Tibial artery (tissue), 4 donors: ENCODE results near the gene LSP1.
A peak's percentile ranks its signal among the peaks of the same experiment; 100 is the strongest.

Experiments
- DNase-seq, 2 donors: peaks; one replicate each; pipeline ENCODE4 v3.0.0-alpha.2; 2019
- H3K27ac ChIP-seq, 2 donors: fragments of 200-600 bp; sonication (generic) in 1 of 2; 1 replicate in 1 of 2; 2 replicates in 1 of 2; pipeline ENCODE4 v1.5.1; 2018 to 2019; ENCODE audit warnings: mild to moderate bottlenecking in 1 of 2
- H3K27me3 ChIP-seq, 2 donors: fragments of 200-600 bp; sonication (generic) in 1 of 2; one replicate each; pipeline versions ENCODE4 v1.5.1 to v1.6.0; 2016 to 2019
- H3K36me3 ChIP-seq, 3 donors: fragments of 200-600 bp; sonication (generic) in 2 of 3; one replicate each; pipeline ENCODE4 v1.5.1; 2016 to 2019; ENCODE audit warnings: mild to moderate bottlenecking in 2 of 3
- H3K4me1 ChIP-seq, 4 donors: fragments of 200-600 bp; sonication (generic) in 2 of 4; 1 replicate in 3 of 4; 2 replicates in 1 of 4; pipeline ENCODE4 v1.5.1; 2016 to 2019
- H3K4me3 ChIP-seq, 2 donors: fragments of 200-600 bp; sonication (generic) in 1 of 2; 1 replicate in 1 of 2; 2 replicates in 1 of 2; pipeline ENCODE4 v1.5.1; 2018 to 2019; ENCODE audit warnings: mild to moderate bottlenecking in 2 of 2
- H3K9me3 ChIP-seq, 3 donors: fragments of 200-600 bp; sonication (generic) in 1 of 3; one replicate each; pipeline ENCODE4 v1.5.1; 2016 to 2019
- intact Hi-C: fragments of 100-400 bp; cut with DNase I; formaldehyde crosslinking; loops from one replicate; pipeline ENCODE4 v1.15.0; 2023; ENCODE audit warnings: low total_unique reads
- TF ChIP-seq, protein P1 (sequence below), 2 experiments: fragments of 200-600 bp in 1 of 2; fragments of 450-650 bp in 1 of 2; IDR thresholded peaks; one replicate each; pipeline ENCODE4 v1.5.1; 2017 to 2019; ENCODE audit warnings: antibody characterized with exemption in 2 of 2, mild to moderate bottlenecking in 1 of 2, moderate library complexity in 1 of 2

Gene LSP1

DNA sequence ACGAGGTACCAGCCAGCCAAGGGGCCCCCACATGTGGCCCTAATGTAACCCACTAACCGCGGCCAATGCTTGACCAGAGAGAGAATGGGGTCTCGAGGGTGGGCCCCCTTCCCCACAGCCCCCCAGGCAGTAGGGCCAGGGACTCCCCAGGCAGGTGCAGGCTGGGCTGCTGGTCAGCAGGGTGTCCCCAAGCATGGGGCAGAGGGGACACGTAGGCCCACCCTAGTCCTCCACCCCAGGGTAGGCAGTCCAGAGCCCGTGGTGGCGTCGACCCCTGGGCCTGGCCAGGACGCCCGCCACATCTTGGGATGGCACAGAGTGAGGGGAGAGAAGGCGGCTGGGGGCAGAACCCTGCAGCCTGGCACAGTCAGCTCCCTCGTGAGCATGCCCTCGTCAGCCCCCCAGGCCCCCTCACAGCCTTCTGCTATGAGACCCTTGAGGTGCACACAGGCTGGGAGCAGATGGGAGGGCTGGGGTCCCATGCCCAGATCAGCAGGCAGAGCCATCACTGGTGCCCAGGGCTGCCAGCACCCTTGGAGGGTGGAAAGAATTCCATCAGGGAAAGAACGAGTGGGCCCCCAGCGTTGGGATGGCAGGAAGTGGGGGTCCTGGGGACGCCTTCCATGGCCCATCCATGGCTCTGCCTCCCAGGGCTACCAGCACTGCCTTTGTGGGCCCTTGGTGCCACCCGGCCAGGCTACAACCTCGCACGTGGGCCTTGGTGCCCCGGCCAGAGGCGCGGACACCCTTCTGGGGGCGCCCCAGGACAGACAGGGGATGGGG lies 72.7 kb downstream of the LSP1 start:
- H3K4me1 ChIP-seq: peaks cover 0 to 3% (median under 1%) of the 10 kb centered on the region in 4 donors
- TF ChIP-seq, protein P1, sequence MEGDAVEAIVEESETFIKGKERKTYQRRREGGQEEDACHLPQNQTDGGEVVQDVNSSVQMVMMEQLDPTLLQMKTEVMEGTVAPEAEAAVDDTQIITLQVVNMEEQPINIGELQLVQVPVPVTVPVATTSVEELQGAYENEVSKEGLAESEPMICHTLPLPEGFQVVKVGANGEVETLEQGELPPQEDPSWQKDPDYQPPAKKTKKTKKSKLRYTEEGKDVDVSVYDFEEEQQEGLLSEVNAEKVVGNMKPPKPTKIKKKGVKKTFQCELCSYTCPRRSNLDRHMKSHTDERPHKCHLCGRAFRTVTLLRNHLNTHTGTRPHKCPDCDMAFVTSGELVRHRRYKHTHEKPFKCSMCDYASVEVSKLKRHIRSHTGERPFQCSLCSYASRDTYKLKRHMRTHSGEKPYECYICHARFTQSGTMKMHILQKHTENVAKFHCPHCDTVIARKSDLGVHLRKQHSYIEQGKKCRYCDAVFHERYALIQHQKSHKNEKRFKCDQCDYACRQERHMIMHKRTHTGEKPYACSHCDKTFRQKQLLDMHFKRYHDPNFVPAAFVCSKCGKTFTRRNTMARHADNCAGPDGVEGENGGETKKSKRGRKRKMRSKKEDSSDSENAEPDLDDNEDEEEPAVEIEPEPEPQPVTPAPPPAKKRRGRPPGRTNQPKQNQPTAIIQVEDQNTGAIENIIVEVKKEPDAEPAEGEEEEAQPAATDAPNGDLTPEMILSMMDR (IDR thresholded peaks at IDR 0.05): no peak
- no peaks in the 10 kb centered on the region for H3K36me3 ChIP-seq
- intact Hi-C loops: no loop called here
- no peaks in the 10 kb centered on the region for H3K9me3 ChIP-seq
- no peak for DNase-seq
- no peak overlapping the region for H3K27ac ChIP-seq
- peaks cover 0 to 18% of the 10 kb centered on the region in 2 donors for H3K27me3 ChIP-seq
- H3K4me3 ChIP-seq: no peak overlapping the region

DNA sequence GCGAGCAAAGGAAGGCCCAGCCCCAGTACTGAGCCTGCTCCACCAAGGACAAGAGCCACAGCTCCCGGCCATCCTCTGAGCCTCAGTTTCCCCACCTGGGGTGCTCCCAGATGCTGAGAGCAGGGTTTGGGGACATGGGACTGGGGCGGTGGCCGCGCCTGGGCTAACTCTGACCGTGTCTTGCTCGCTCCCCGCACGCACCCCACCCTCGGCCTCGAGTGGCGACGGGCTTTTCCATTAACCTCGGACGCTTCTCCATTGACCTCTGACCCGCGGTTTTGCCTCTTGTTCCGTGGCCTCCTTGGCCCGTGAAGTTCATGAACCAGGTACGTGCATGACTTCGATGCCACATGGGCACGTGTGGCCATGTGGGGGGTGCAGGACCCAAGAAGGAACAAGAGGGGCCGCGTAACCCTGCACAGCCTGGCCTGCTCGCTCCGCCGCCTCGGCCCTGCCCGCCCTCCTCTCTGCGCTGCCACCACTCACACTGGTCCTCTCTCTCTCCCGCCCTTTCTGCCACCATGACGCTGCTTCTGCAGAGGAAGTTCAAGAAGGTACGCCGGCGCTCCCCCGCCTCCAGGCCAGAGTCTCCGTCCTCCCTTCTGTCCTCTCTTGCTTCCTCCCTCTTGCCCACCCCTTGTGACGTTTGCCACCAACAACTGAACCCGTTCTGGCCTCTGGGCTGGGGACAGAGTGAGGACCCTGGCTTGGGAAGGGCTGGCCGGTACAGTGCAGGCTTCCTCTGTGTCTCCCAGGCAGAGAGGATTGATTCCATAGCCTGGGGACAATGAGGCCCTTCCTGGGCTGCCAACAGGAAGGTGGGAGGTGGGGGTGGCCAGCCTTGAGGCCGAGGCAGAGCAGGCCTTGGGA lies 73.5 kb downstream of the LSP1 start:
- Histone ChIP-seq H3K9me3 (no peaks in the 10 kb centered on the region), H3K27me3 (peaks cover 0 to 11% of the 10 kb centered on the region in 2 donors), H3K4me3 (no peak overlapping the region), H3K4me1 (peaks cover 0 to 8% (median 5%) of the 10 kb centered on the region in 4 donors), H3K36me3 (no peaks in the 10 kb centered on the region), H3K27ac (no peak overlapping the region)
- TF ChIP-seq, protein P1 (IDR thresholded peaks at IDR 0.05): no peak
- DNase-seq: no peak
- intact Hi-C loops: no loop called here

DNA sequence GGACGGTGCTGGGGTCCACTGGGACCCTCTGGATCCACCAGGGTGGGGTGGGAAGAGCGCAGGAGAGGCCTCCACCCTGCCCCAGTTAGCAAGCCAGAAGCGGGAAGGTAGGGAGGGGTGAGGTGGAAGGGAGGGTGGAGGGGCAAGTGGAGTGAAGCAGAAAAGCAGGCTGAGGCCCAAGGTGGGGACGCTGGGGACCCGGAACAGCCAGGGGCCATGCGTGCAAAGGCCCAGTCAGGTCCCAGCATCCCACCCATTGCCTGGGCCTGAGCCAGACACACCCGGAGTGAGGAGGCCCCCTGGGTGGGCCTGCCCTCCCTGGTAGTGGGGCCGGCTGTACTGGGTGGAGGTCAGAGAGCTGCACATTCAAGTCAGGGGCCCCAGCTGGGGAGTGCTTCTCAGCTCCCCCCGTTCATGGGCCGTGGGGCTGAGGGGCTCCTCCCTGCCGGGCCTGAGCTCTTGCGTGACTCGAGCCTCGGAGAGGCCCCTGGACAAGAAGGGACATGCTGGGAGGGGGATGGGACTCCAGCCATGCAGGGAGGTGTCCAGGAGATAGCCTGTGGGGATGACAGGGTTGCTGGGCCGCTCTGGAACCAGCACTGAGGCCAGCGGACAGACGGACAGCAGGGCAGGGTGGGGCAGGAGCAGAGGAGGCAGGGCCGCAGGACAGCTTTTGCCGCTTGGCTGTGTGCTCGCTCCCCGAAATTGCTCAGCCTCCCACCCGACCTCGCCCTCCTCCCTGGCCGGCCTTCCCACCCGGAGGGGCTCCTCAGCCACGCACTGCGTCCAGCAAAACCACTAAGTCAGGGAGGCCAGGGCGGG lies 74.4 kb downstream of the LSP1 start:
- H3K27ac ChIP-seq: peak overlapping the region in 1 of 2 donors; percentile 3
- TF ChIP-seq, protein P1 (IDR thresholded peaks at IDR 0.05): no peak
- no peak overlapping the region for H3K4me3 ChIP-seq
- H3K4me1 ChIP-seq: peaks cover 0 to 12% (median 5%) of the 10 kb centered on the region in 4 donors
- intact Hi-C loops: no loop called here
- no peaks in the 10 kb centered on the region for H3K36me3 ChIP-seq
- no peaks in the 10 kb centered on the region for H3K9me3 ChIP-seq
- peaks cover 0 to 5% of the 10 kb centered on the region in 2 donors for H3K27me3 ChIP-seq
- DNase-seq: no peak

DNA sequence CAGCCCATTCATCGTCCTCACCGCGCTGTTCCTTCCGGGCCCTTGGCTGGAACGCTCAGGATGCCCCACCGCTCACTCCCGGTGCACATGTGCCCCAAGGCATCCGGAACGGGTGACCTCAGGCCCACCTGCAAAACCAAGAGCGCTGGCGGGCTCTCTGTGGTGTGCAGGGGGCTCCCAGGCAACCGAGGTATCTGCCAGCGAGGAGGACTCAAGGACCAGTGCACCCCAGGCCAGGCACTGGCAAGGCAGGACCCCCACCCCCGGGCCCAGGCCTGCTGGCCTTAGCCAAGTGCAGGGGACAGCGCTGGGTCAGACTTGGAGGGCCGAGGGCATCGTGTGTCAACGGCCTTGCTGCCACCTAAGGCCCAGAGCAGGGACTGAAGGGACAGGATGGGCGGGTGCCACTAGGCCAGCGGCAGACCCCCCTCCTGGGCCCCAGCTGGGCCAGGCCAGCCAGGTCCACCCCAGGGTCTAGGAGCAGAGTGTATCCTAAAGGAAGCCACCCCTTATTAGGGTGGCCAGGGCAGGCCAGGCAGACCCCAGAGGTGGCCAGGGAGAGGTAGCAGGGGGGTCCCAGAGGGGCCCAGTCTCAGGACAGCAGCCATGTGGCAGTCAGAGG lies 75.1 kb downstream of the LSP1 start:
- peaks cover 0 to 12% (median 5%) of the 10 kb centered on the region in 4 donors for H3K4me1 ChIP-seq
- peak overlapping the region in 1 of 2 donors; percentile 3 for H3K27ac ChIP-seq
- no peak overlapping the region for H3K4me3 ChIP-seq
- no peaks in the 10 kb centered on the region for H3K36me3 ChIP-seq
- no peak for DNase-seq
- TF ChIP-seq, protein P1 (IDR thresholded peaks at IDR 0.05): no peak
- H3K27me3 ChIP-seq: peaks cover 0 to 4% of the 10 kb centered on the region in 2 donors
- intact Hi-C loops: no loop called here
- no peaks in the 10 kb centered on the region for H3K9me3 ChIP-seq

DNA sequence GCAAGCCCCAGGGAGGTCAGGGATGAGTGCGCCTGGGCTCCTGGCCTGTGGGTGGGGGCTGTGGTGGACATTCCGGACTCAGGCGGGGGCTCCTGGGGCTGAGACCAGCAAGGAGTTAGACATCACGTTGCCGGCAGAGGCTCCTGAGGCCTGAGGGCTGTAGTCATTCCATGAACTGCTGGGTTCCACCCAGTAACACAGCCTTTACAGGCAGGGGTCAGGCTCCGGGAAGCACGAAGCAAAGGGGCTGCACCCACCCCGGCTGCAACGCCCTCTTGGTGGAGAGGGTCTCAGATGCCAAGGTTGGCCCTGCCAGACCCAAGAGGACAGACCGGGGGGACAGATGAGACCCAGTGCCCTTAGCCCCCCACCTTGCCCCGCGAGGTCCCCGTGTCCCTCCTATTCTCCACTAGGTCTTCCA lies 75.6 kb downstream of the LSP1 start:
- H3K36me3 ChIP-seq: no peaks in the 10 kb centered on the region
- TF ChIP-seq, protein P1 (IDR thresholded peaks at IDR 0.05): no peak
- no peaks in the 10 kb centered on the region for H3K9me3 ChIP-seq
- peaks cover 0 to 12% (median 5%) of the 10 kb centered on the region in 4 donors for H3K4me1 ChIP-seq
- H3K4me3 ChIP-seq: no peak overlapping the region
- intact Hi-C loops: no loop called here
- peak overlapping the region in 1 of 2 donors; percentile 3 for H3K27ac ChIP-seq
- peaks cover 0 to 4% of the 10 kb centered on the region in 2 donors for H3K27me3 ChIP-seq
- no peak for DNase-seq
